WI38 (cell line): ENCODE data around the gene MAML3.

Experiments
- H3K4me3 ChIP-seq: 2 replicates; pipeline ENCODE4 v1.5.1; 2011; ENCODE audit warnings: low read depth, mild to moderate bottlenecking, control low read depth, low read length
- TF ChIP-seq, protein P1 (sequence below): IDR thresholded peaks from 2 replicates; pipeline ENCODE4 v1.5.1; 2012; ENCODE audit warnings: low read depth, mild to moderate bottlenecking, control low read depth, low read length

Gene MAML3

DNA sequence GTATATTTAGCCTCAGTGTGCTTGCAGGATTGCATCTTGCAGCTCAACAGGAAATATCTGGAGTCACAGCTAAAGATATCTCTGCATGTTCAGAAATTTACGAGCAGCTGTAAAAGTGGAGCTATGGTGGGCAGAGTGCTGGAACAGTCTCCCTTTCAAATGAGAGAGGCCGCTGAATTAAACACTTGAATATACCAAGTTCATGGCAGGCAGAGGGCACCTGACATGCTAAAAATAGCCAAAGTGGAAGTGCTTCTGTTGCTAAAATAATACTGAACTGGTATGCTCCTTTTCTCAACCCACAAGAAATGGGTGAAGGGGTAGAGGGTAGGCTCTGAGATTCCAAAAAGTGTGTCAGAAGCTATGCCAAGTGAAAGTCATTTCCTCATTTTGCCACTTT is 390.3 kb downstream of the MAML3 start:
- H3K4me3 ChIP-seq: no peak overlapping the region
- TF ChIP-seq, protein P1, sequence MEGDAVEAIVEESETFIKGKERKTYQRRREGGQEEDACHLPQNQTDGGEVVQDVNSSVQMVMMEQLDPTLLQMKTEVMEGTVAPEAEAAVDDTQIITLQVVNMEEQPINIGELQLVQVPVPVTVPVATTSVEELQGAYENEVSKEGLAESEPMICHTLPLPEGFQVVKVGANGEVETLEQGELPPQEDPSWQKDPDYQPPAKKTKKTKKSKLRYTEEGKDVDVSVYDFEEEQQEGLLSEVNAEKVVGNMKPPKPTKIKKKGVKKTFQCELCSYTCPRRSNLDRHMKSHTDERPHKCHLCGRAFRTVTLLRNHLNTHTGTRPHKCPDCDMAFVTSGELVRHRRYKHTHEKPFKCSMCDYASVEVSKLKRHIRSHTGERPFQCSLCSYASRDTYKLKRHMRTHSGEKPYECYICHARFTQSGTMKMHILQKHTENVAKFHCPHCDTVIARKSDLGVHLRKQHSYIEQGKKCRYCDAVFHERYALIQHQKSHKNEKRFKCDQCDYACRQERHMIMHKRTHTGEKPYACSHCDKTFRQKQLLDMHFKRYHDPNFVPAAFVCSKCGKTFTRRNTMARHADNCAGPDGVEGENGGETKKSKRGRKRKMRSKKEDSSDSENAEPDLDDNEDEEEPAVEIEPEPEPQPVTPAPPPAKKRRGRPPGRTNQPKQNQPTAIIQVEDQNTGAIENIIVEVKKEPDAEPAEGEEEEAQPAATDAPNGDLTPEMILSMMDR: no peak

DNA sequence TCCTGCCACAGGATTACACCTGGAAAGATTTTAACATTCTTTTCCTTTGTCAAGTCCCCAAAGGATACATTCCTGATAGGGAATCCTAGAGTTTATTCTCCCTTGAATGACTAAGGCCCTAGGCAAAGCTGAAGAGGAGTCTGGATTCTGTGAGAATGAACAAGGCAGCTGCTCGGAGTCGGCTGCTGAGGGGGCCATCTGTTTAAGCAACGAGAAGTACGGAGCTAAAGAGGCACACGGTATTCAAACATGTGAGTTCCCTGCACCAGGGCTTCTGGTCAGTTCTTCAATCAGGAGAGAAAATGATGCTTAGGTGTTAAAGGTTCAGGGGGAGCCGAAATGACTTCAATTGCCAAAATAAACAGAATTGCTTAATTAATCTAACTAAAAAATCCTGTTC is 390.8 kb downstream of the MAML3 start:
- H3K4me3 ChIP-seq: no peak overlapping the region
- TF ChIP-seq, protein P1: no peak

DNA sequence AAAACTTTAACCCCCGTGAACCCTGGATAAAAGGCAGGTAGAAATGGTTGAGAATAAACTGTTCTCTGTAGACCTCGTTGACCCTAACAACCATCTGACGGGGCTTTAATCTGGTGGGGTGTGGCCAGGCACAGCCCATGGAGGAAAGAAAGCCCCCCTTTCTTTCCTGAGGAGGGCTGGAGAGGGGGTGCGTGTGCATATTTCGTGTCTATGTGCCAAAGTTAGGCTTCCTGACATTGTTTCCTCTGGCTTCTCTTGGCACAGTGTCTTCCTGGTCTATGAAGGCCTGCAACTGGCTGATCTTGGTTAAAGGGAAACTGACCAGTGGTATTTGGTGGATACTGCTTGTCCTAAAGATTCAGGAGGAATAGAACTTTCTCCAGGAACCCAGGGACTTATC is 391.3 kb downstream of the MAML3 start:
- TF ChIP-seq, protein P1: no peak
- H3K4me3 ChIP-seq: no peak overlapping the region

DNA sequence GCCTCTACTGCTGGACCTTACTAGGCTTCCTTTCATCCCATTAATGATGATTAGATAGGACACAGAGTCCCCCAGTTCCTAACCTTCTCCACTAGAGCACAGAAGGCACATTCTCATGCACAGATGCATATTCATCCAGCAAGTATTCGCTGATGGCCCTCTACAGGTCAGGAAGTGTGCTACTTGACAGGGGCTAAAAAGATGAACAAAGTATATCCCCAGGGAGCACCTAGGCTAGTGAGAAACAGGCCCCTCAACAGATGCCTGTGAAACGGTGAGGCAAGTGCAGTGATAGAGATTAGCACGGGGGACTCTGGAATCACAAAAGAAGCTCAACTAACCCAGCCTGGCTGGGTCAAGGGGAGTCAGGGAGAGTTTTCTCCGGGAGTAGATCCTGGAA is 392.5 kb downstream of the MAML3 start:
- TF ChIP-seq, protein P1: peak; percentile 29; the same call in 1 of the 2 replicates
- no peak overlapping the region for H3K4me3 ChIP-seq

DNA sequence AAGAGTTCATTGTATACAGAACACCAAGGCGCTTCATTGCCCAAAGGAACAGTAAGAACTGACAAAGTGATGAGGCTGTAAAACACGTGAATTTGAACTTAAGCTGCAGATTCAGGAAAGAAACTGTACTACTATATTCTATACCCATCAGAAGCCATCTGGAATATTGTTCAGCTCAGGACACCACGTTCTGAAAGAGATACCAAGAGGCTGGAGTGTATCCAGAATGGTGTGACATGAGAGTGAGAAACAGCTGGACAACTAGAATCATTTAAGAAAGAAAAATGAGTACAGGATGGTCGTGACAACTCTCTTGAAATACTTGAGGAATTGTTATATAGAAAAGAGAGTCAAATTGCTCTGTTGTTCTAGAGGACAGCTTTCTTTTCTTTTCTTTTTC is 393.4 kb downstream of the MAML3 start:
- TF ChIP-seq, protein P1: no peak
- no peak overlapping the region for H3K4me3 ChIP-seq

DNA sequence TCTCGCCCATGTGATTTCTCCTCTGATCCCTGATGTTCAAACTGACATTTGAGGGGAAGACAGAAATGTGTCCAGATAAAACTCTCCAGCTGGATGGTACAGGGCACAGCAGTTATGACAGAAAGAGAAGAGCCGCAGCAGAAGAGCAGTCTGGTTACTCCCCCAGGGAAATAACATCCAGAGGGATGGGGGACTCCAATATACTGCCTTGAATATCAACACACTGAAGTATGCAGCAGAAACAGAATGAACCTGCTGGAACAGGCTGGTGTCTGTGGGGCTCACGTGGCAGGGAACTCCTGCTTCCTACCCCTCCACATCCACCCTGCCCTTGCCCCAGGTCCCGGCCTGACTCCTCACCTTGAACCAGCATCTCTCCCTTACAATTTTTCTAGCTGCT is 394.9 kb downstream of the MAML3 start:
- no peak overlapping the region for H3K4me3 ChIP-seq
- TF ChIP-seq, protein P1: no peak

DNA sequence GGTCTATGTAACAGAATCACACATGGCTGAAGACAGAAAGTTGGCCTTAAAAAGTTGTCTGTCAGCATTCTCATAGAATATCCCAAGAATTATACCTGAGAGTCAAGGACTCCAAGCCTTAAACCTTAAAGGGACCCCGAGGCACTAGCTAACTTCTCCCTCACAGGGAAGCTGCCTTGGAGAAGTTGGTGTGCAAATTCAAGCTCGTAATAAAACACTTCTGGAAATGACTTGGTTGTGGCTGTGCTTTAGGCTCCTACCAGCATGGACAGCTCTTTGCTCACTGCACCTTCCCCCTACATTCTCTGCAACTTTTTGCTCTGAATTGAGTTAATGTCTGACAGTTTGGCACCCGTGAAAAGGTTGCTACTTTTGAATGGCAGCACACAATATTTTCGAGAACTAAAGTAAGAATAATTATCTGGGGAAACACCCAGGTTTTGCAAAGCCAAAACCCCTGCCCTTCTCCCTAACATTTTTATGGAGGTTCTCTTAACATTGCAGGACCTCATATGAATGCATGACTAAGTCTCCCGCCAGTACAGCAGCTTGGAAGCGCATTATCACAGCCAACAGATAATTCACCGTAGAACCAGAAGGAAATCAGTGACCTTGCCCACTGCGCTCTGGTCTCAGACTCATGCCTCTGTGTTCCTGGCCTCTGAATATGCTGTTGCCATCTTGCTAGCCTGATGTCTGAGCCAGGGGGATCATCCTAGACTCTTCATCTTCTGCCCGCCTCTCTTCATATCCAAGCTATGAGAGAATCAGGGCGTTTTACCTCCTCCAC is 397.4 kb downstream of the MAML3 start:
- H3K4me3 ChIP-seq: no peak overlapping the region
- TF ChIP-seq, protein P1: no peak
